Measurements from ENCODE around the gene GTF3C6. TPM values are rescaled to one million over a fixed set of nuclear protein-coding genes. Genes with fewer than 3 reads are reported as not detected.

Gene GTF3C6
- total and polyA plus RNA-seq, 2 of the 8 experiments (the other 6 are each of a cell fraction or from before 2014, with no cell fraction given), result 13.1 to 87.4 TPM

DNA sequence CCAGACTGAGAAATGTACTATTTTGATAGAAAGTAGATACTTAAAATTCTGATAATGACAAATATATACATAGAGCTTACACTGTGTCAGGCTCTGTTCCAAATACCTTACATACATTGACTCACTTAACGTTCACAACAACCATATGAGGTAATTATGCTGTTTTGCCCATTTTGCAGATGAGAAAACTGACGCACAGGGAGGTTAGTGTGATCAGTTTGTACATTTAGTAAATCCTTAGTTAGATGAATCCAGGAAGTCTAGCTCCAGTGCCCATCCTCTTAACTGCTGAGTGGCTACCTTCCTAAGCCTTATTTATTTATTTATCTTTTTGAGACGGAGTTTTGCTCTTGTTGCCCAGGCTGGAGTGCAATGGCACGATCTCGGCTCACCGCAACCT is 23.3 kb upstream of the GTF3C6 start:
- CTCF ChIA-PET (ENCODE audit: partially characterized antibody), result interaction anchor here (0.9 to 1.0 kb wide), 2 partner anchors 93 to 254 kb away, joined by 3 to 4 read pairs; no protein-coding TSS in a partner anchor
- Histone ChIP-seq H3K4me3 (ENCODE audit: extremely low read depth in 1 of 4, insufficient read depth in 2 of 4, low read depth in 3 of 4, low read length in 4 of 4) (no peak overlapping the region), H3K4ac (replicated peaks; ENCODE audit: insufficient read length, low read depth, low read length) (no peak overlapping the region), H2AK5ac (ENCODE audit: low read depth, low read length) (no peak overlapping the region), H3K4me1 (replicated peaks in 1 of 4; ENCODE audit: control insufficient read depth in 3 of 4, insufficient read depth in 4 of 4, low read length in 3 of 4) (no peaks in the 10 kb centered on the region), H3K27me3 (replicated peaks in 1 of 4; ENCODE audit: control insufficient read depth in 3 of 4, extremely low read depth in 1 of 4, insufficient read depth in 3 of 4, low read length in 3 of 4) (no peaks in the 10 kb centered on the region), H2BK20ac (ENCODE audit: low read length) (no peak overlapping the region), H4K5ac (ENCODE audit: insufficient read length, low read depth, low read length) (no peak overlapping the region), H2AFZ (ENCODE audit: low read length) (no peak overlapping the region), H2BK12ac (ENCODE audit: low read depth, low read length) (no peak overlapping the region), H4K20me1 (replicated peaks in 1 of 2; ENCODE audit: control insufficient read depth in 1 of 2, insufficient read depth in 2 of 2, low read length in 2 of 2) (no peaks in the 10 kb centered on the region), H3K56ac (replicated peaks; ENCODE audit: insufficient read length, low read depth, low read length) (no peak overlapping the region), H3K36me3 (ENCODE audit: control insufficient read depth in 2 of 4, insufficient read depth in 4 of 4, low read length in 3 of 4) (no peaks in the 10 kb centered on the region), H3K9ac (replicated peaks in 1 of 4; ENCODE audit: extremely low read depth in 1 of 4, low read depth in 3 of 4, low read length in 3 of 4) (no peak overlapping the region), H3K9me3 (ENCODE audit: insufficient read depth in 2 of 2, low read depth in 1 of 2, low read length in 1 of 2) (no peaks in the 10 kb centered on the region), H3K18ac (ENCODE audit: extremely low read depth, low read length) (no peak overlapping the region), H2BK120ac (replicated peaks; ENCODE audit: low read depth, low read length) (no peak overlapping the region), H3K4me2 (ENCODE audit: insufficient read depth in 1 of 2, low read depth in 2 of 2, low read length in 2 of 2) (no peak overlapping the region), H4K8ac (ENCODE audit: extremely low read depth, insufficient read depth, low read length) (no peak overlapping the region), H3K79me2 (ENCODE audit: control insufficient read depth in 1 of 2, insufficient read depth in 2 of 2, low read length in 2 of 2) (no peaks in the 10 kb centered on the region), H2BK5ac (ENCODE audit: low read depth, low read length) (no peak overlapping the region), H3K79me1 (ENCODE audit: low read depth, low read length) (no peaks in the 10 kb centered on the region), H3K23me2 (ENCODE audit: low read depth, low read length) (no peaks in the 10 kb centered on the region), H3K23ac (ENCODE audit: insufficient read length) (no peak overlapping the region), H2BK15ac (ENCODE audit: low read length) (no peak overlapping the region), H3K14ac (ENCODE audit: insufficient read length) (no peak overlapping the region), H3K27ac (ENCODE audit: low read depth, low read length) (no peak overlapping the region), H4K91ac (replicated peaks; ENCODE audit: insufficient read length, low read length) (no peak overlapping the region)
- WGBS, 2 experiments (ENCODE audit: extremely low coverage in 1 of 2, insufficient coverage in 1 of 2, insufficient read length in 1 of 2, insufficient replicate concordance in 2 of 2, low coverage in 1 of 2, low lambda C conversion rate in 2 of 2, missing lambda C conversion rate in 1 of 2), result 93% methylated on average over 6 of the region's 6 CpGs; no CpG with 5 or more reads in 1 of the 2 experiments
- POLR2A ChIA-PET (ENCODE audit: partially characterized antibody), result interaction anchor here (3.6 kb wide), 1 partner anchor 23 kb away, joined by 11 read pairs; the partner anchor contains the start of gene GTF3C6
- FAIRE-seq, result no peak
- no peak for DNase-seq (ENCODE audit: low read depth in 1 of 2, low spot score in 2 of 2)
- no peak for TF ChIP-seq POLR2AphosphoS5 (IDR thresholded peaks at IDR 0.05; ENCODE audit: low read depth, low read length)
- TF ChIP-seq KDM1A (IDR thresholded peaks at IDR 0.05; ENCODE audit: borderline replicate concordance, low read length), result no peak
- no peak for TF ChIP-seq HDAC2 (IDR thresholded peaks at IDR 0.05; ENCODE audit: borderline replicate concordance in 1 of 2, low read depth in 2 of 2, low read length in 2 of 2)
- TF ChIP-seq CBX5 (IDR thresholded peaks at IDR 0.05; ENCODE audit: low read depth, low read length), result no peak
- no peak for TF ChIP-seq RNF2 (IDR thresholded peaks at IDR 0.05; ENCODE audit: borderline replicate concordance, low read depth, low read length, missing control alignments, poor library complexity, severe bottlenecking)
- TF ChIP-seq GTF2F1 (IDR thresholded peaks at IDR 0.05; ENCODE audit: borderline replicate concordance, low read depth, low read length), result no peak
- TF ChIP-seq CREB1 (IDR thresholded peaks at IDR 0.05), result no peak
- no peak for TF ChIP-seq JUN (IDR thresholded peaks at IDR 0.05; ENCODE audit: low read depth, low read length)
- TF ChIP-seq, protein P1, sequence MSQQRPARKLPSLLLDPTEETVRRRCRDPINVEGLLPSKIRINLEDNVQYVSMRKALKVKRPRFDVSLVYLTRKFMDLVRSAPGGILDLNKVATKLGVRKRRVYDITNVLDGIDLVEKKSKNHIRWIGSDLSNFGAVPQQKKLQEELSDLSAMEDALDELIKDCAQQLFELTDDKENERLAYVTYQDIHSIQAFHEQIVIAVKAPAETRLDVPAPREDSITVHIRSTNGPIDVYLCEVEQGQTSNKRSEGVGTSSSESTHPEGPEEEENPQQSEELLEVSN (IDR thresholded peaks at IDR 0.05), result no peak
- no peak for TF ChIP-seq CTBP2 (IDR thresholded peaks at IDR 0.05; ENCODE audit: borderline replicate concordance, insufficient read depth, insufficient read length, low read length)
- TF ChIP-seq SIRT6 (IDR thresholded peaks at IDR 0.05; ENCODE audit: low read length), result no peak
- TF ChIP-seq PHF8 (conservative IDR thresholded peaks at IDR 0.05; ENCODE audit: low read depth, low read length), result no peak
- no peak for TF ChIP-seq SAP30 (IDR thresholded peaks at IDR 0.05; ENCODE audit: insufficient read depth, insufficient replicate concordance, low read length)

All from H1 (cell line).